H1 (cell line): Measurements from ENCODE around the gene DCLK1. TPM values are rescaled to one million over a fixed set of nuclear protein-coding genes. Genes with fewer than 3 reads are reported as not detected.

Experiments
- CTCF ChIA-PET: fragments of 300-600 bp; sonication (Branson Sonifier 250); formaldehyde crosslinking; loops from one replicate; lab custom pipeline; 2021; ENCODE audit not compliant: partially characterized antibody; lab: Charles Lee
- POLR2A ChIA-PET: fragments of 300-600 bp; sonication (Branson Sonifier 250); formaldehyde crosslinking; loops from one replicate; lab custom pipeline; 2021; ENCODE audit warnings: inconsistent platforms; ENCODE audit not compliant: partially characterized antibody; lab: Charles Lee
- DNase-seq, 2 experiments: peaks; one replicate each; pipeline versions ENCODE4 v3.0.0 to v3.0.0-alpha.2; 2010 to 2022; ENCODE audit warnings: low spot score in 2 of 2, low read depth in 1 of 2, mixed read lengths in 1 of 2
- FAIRE-seq: peaks from 2 replicates; lab custom pipeline; 2011; peaks lifted over from hg19 to GRCh38; lab: Jason Lieb, UNC
- H2AFZ ChIP-seq: 2 replicates; pipeline ENCODE4 v1.8.1; 2012; ENCODE audit warnings: low read length, inconsistent platforms
- H2AK5ac ChIP-seq: 2 replicates; pipeline ENCODE4 v1.6.1; 2013; ENCODE audit warnings: low read depth, low read length
- H2BK120ac ChIP-seq: replicated peaks from 2 replicates; pipeline ENCODE3; 2013; ENCODE audit warnings: low read depth, low read length, inconsistent platforms
- H2BK12ac ChIP-seq: 2 replicates; pipeline ENCODE4 v1.6.1; 2013; ENCODE audit warnings: low read depth, low read length
- H2BK15ac ChIP-seq: 2 replicates; pipeline ENCODE4 v1.6.1; 2013; ENCODE audit warnings: low read length
- H2BK20ac ChIP-seq: 2 replicates; pipeline ENCODE4 v1.6.1; 2013; ENCODE audit warnings: low read length
- H2BK5ac ChIP-seq: 2 replicates; pipeline ENCODE4 v1.6.1; 2013; ENCODE audit warnings: low read depth, low read length
- H3K14ac ChIP-seq: 2 replicates; pipeline ENCODE4 v1.6.1; 2013; ENCODE audit warnings: inconsistent platforms; ENCODE audit not compliant: insufficient read length
- H3K18ac ChIP-seq: 2 replicates; pipeline ENCODE4 v1.6.1; 2013; ENCODE audit warnings: low read length; ENCODE audit errors: extremely low read depth
- H3K23ac ChIP-seq: 2 replicates; pipeline ENCODE4 v1.6.1; 2013; ENCODE audit warnings: inconsistent platforms; ENCODE audit not compliant: insufficient read length
- H3K23me2 ChIP-seq: 2 replicates; pipeline ENCODE4 v1.6.1; 2013; ENCODE audit warnings: low read depth, low read length
- H3K27ac ChIP-seq: 2 replicates; pipeline ENCODE4 v1.6.1; 2011; ENCODE audit warnings: low read depth, low read length, inconsistent platforms
- H3K27me3 ChIP-seq, 4 experiments: replicated peaks in 1 of 4; 1 replicate in 1 of 4; 2 replicates in 3 of 4; pipeline versions ENCODE4 v1.6.1 to v1.8.1; 2011 to 2013; ENCODE audit warnings: low read length in 3 of 4, mild to moderate bottlenecking in 3 of 4, inconsistent platforms in 2 of 4, mixed read lengths in 2 of 4, moderate library complexity in 1 of 4; ENCODE audit not compliant: control insufficient read depth in 3 of 4, insufficient read depth in 3 of 4; ENCODE audit errors: extremely low read depth in 1 of 4
- H3K36me3 ChIP-seq, 4 experiments: 2 replicates each; pipeline versions ENCODE4 v1.6.1 to v1.8.1; 2011 to 2013; ENCODE audit warnings: mild to moderate bottlenecking in 4 of 4, low read length in 3 of 4, moderate library complexity in 2 of 4, control low read depth in 1 of 4, inconsistent platforms in 1 of 4; ENCODE audit not compliant: insufficient read depth in 4 of 4, control insufficient read depth in 2 of 4
- H3K4ac ChIP-seq: replicated peaks from 2 replicates; pipeline ENCODE3; 2013; ENCODE audit warnings: low read length, low read depth, mixed read lengths, inconsistent platforms; ENCODE audit not compliant: insufficient read length
- H3K4me1 ChIP-seq, 4 experiments: replicated peaks in 1 of 4; 1 replicate in 1 of 4; 2 replicates in 3 of 4; pipeline versions ENCODE4 v1.6.1 to v1.8.1; 2011 to 2013; ENCODE audit warnings: low read length in 3 of 4, inconsistent platforms in 2 of 4, mixed read lengths in 1 of 4; ENCODE audit not compliant: insufficient read depth in 4 of 4, control insufficient read depth in 3 of 4
- H3K4me2 ChIP-seq, 2 experiments: 2 replicates each; pipeline versions ENCODE4 v1.6.1 to v1.8.1; 2011 to 2013; ENCODE audit warnings: low read depth in 2 of 2, low read length in 2 of 2, control low read depth in 1 of 2, inconsistent platforms in 1 of 2, mild to moderate bottlenecking in 1 of 2; ENCODE audit not compliant: insufficient read depth in 1 of 2
- H3K4me3 ChIP-seq, 4 experiments: fragments of 200-600, 300-600 bp in 1 of 4; sonication (generic), shearing (Covaris generic), sonication (Bioruptor Twin) in 1 of 4; 2 replicates each; pipeline versions ENCODE4 v1.5.1 to v1.8.1; 2011 to 2016; ENCODE audit warnings: low read length in 4 of 4, low read depth in 3 of 4, control low read depth in 2 of 4, inconsistent platforms in 2 of 4, mild to moderate bottlenecking in 2 of 4, mixed read lengths in 1 of 4, moderate library complexity in 1 of 4; ENCODE audit not compliant: insufficient read depth in 2 of 4; ENCODE audit errors: extremely low read depth in 1 of 4
- H3K56ac ChIP-seq: replicated peaks from 2 replicates; pipeline ENCODE3; 2013; ENCODE audit warnings: low read depth, mild to moderate bottlenecking, mixed read lengths, low read length, inconsistent platforms; ENCODE audit not compliant: insufficient read length
- H3K79me1 ChIP-seq: 2 replicates; pipeline ENCODE4 v1.6.1; 2013; ENCODE audit warnings: low read depth, low read length, control low read depth
- H3K79me2 ChIP-seq, 2 experiments: 2 replicates each; pipeline versions ENCODE4 v1.6.1 to v1.8.1; 2012 to 2013; ENCODE audit warnings: low read length in 2 of 2, mild to moderate bottlenecking in 2 of 2, inconsistent platforms in 1 of 2; ENCODE audit not compliant: insufficient read depth in 2 of 2, control insufficient read depth in 1 of 2
- H3K9ac ChIP-seq, 4 experiments: replicated peaks in 1 of 4; 1 replicate in 1 of 4; 2 replicates in 3 of 4; pipeline versions ENCODE4 v1.6.1 to v1.8.1; 2011 to 2013; ENCODE audit warnings: low read depth in 3 of 4, low read length in 3 of 4, control low read depth in 2 of 4, mild to moderate bottlenecking in 2 of 4, moderate library complexity in 2 of 4, inconsistent platforms in 1 of 4; ENCODE audit errors: extremely low read depth in 1 of 4
- H3K9me3 ChIP-seq, 2 experiments: 2 replicates each; pipeline versions ENCODE4 v1.6.1 to v1.8.1; 2012 to 2013; ENCODE audit warnings: mild to moderate bottlenecking in 2 of 2, moderate library complexity in 2 of 2, control low read depth in 1 of 2, inconsistent platforms in 1 of 2, low read depth in 1 of 2, low read length in 1 of 2, mixed read lengths in 1 of 2; ENCODE audit not compliant: insufficient read depth in 2 of 2
- H4K20me1 ChIP-seq, 2 experiments: replicated peaks in 1 of 2; 2 replicates each; pipeline versions ENCODE3 to v1.8.1; 2011 to 2013; ENCODE audit warnings: inconsistent platforms in 2 of 2, low read length in 2 of 2, mild to moderate bottlenecking in 1 of 2; ENCODE audit not compliant: insufficient read depth in 2 of 2, control insufficient read depth in 1 of 2
- H4K5ac ChIP-seq: 2 replicates; pipeline ENCODE4 v1.6.1; 2013; ENCODE audit warnings: low read length, low read depth, mixed read lengths, inconsistent platforms; ENCODE audit not compliant: insufficient read length
- H4K8ac ChIP-seq: 2 replicates; pipeline ENCODE4 v1.8.0; 2013; ENCODE audit warnings: mild to moderate bottlenecking, moderate library complexity, low read length, inconsistent platforms; ENCODE audit not compliant: insufficient read depth; ENCODE audit errors: extremely low read depth
- H4K91ac ChIP-seq: replicated peaks from 2 replicates; pipeline ENCODE3; 2013; ENCODE audit warnings: low read length, mixed read lengths, inconsistent platforms; ENCODE audit not compliant: insufficient read length
- KDM5A ChIP-seq: fragments of 200-600 bp; IDR thresholded peaks from 2 replicates; pipeline ENCODE4 v1.7.1; 2012; ENCODE audit warnings: mild to moderate bottlenecking, low read length, inconsistent platforms, mixed read lengths
- WGBS, 2 experiments: shearing (Covaris generic) in 1 of 2; methylation state at CpG; one replicate each; pipeline versions ENCODE4 v1.1.6 to v1.1.7; 2013 to 2015; ENCODE audit warnings: low lambda C conversion rate in 2 of 2, mixed read lengths in 2 of 2, inconsistent platforms in 1 of 2, low coverage in 1 of 2, missing lambda C conversion rate in 1 of 2; ENCODE audit not compliant: insufficient replicate concordance in 2 of 2, insufficient coverage in 1 of 2, insufficient read length in 1 of 2; ENCODE audit errors: extremely low coverage in 1 of 2, missing lambda C conversion rate in 1 of 2; 5-methylcytosine and 5-hydroxymethylcytosine counted together
- polyA plus RNA-seq, 7 experiments: library from polyadenylated mRNA; depleted of rRNA in 3 of 7; stranded (reverse) in 5 of 7; unstranded in 2 of 7; fragments of >200 nt in 5 of 7; fragments of 200-250 nt in 2 of 7; gene quantifications; 1 replicate in 5 of 7; 2 replicates in 1 of 7; 4 replicates in 1 of 7; pipeline versions ENCODE4 v1.2.1 to v1.2.3, GENCODE V29; 2011 to 2013; ENCODE audit warnings: missing spikeins in 2 of 7, mixed read lengths in 2 of 7
- total RNA-seq: library from RNA; stranded (reverse); fragmentation: NEBNext Ultra II Directional; extraction: Animal tissue kit (Norgen Biotek cat#: 25700); gene quantifications from 2 replicates; pipeline ENCODE4 v1.2.1, GENCODE V29; 2021

Gene DCLK1
- total and polyA plus RNA-seq, 2 of the 8 experiments (the other 6 are each of a cell fraction or from before 2014, with no cell fraction given): 22.8 to 41.0 TPM

GRCh38 chr13:35917942-35918645, 213.1 kb downstream of the DCLK1 start:
- H3K27me3 ChIP-seq: no peaks in the 10 kb centered on the region
- H3K4me1 ChIP-seq: peaks cover 6 to 31% (median 17%) of the 10 kb centered on the region in 4 experiments
- H3K27ac ChIP-seq: no peak overlapping the region
- no peak overlapping the region for H4K91ac ChIP-seq
- H3K14ac ChIP-seq: no peak overlapping the region
- H4K20me1 ChIP-seq: no peaks in the 10 kb centered on the region
- H2AFZ ChIP-seq: no peak overlapping the region
- H3K9ac ChIP-seq: no peak overlapping the region
- 84% methylated on average over 8 of the region's 8 CpGs; no CpG with 5 or more reads in 1 of the 2 experiments for WGBS, 2 experiments
- no peaks in the 10 kb centered on the region for H3K9me3 ChIP-seq
- TF ChIP-seq KDM5A: no peak
- TF ChIP-seq, all 59 proteins: peak for 0
- Histone ChIP-seq H3K18ac (no peak overlapping the region), H3K36me3 (no peaks in the 10 kb centered on the region), H2BK120ac (peak overlapping the region; percentile 18), H3K23me2 (peaks cover 2% of the 10 kb centered on the region; the same call in 1 of the 2 replicates), H4K5ac (no peak overlapping the region), H3K4me2 (peak overlapping the region in 1 of 2 experiments; percentile 15; a peak in 1 of 4 replicates), H2AK5ac (no peak overlapping the region), H3K79me1 (no peaks in the 10 kb centered on the region), H3K23ac (no peak overlapping the region), H3K4ac (no peak overlapping the region), H2BK12ac (no peak overlapping the region), H4K8ac (no peak overlapping the region), H3K4me3 (no peak overlapping the region), H3K79me2 (no peaks in the 10 kb centered on the region), H3K56ac (no peak overlapping the region), H2BK5ac (no peak overlapping the region), H2BK15ac (peak overlapping the region; percentile 49; the same call in 1 of the 2 replicates), H2BK20ac (no peak overlapping the region)
- DNase-seq: no peak
- no peak for FAIRE-seq
- ChIA-PET CTCF (no interaction called here), POLR2A (interaction anchor here (0.7 to 1.6 kb wide), 4 partner anchors 11 to 105 kb away, joined by 3 to 4 read pairs (median 3); no protein-coding TSS in a partner anchor)
